GM13976 (cell line): ENCODE data around the gene SUGCT.

Source experiments
- DNase-seq: peaks from one replicate; pipeline ENCODE4 v3.0.0; 2012; ENCODE audit warnings: low spot score
- in situ Hi-C: fragments of 300-500 bp; cut with MboI; formaldehyde crosslinking; loops from one replicate; pipeline ENCODE4 v1.12.0; 2022; ENCODE audit warnings: low sequenced_read_pairs, mixed read lengths, inconsistent platforms; ENCODE audit not compliant: unreplicated experiment
- TF ChIP-seq, protein P1 (sequence below): IDR thresholded peaks from 2 replicates; pipeline ENCODE4 v1.5.1; 2012; ENCODE audit warnings: borderline replicate concordance, mild to moderate bottlenecking; ENCODE audit not compliant: insufficient read depth; ENCODE audit errors: extremely low read depth, missing control alignments, control extremely low read depth

The SUGCT gene

DNA sequence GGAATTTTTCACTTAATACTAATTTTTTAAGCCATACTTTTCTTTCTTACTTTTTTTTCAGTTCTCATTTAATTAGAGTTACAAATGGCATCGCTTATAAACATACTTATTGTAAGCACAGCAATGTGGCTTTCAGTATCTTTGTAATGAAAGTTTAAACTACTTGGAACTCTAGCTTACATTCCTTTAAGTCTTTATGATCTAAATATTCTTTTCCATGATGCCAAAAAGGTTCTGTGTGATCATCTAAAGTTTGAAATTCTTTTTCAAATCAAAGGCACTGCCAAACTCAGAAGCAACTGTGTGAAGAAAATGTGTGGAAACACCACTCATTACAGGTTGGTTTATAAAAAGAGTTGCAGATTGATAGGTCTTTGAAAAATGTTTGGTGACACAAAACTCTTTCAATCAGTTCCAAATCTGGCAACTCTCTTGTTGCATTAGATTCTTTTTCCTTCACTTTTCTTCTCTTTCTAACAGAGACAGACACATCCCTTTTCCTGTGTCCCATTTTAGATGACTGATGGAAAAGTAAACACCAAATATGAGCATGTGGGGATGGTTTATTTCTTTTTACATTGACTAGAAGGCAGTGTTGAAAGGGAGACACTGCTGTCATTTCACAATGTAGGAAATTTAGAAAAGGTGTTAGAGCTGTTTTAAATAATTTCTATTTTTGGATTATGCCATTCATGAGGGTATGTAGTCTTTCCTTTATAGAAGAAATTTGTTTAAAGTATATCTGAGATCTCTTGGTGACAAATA, 392.3 kb downstream of the SUGCT start:
- DNase-seq = no peak
- in situ Hi-C loops = no loop called here
- TF ChIP-seq, protein P1, sequence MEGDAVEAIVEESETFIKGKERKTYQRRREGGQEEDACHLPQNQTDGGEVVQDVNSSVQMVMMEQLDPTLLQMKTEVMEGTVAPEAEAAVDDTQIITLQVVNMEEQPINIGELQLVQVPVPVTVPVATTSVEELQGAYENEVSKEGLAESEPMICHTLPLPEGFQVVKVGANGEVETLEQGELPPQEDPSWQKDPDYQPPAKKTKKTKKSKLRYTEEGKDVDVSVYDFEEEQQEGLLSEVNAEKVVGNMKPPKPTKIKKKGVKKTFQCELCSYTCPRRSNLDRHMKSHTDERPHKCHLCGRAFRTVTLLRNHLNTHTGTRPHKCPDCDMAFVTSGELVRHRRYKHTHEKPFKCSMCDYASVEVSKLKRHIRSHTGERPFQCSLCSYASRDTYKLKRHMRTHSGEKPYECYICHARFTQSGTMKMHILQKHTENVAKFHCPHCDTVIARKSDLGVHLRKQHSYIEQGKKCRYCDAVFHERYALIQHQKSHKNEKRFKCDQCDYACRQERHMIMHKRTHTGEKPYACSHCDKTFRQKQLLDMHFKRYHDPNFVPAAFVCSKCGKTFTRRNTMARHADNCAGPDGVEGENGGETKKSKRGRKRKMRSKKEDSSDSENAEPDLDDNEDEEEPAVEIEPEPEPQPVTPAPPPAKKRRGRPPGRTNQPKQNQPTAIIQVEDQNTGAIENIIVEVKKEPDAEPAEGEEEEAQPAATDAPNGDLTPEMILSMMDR = no peak

- DNase-seq = no peak
- TF ChIP-seq, protein P1 = no peak
- in situ Hi-C loops = no loop called here
Measured at GRCh38 chr7:40527723-40528122, 392.9 kb downstream of the SUGCT start.

- TF ChIP-seq, protein P1 = no peak
- DNase-seq = no peak
- in situ Hi-C loops = no loop called here
Measured at GRCh38 chr7:40530292-40530691, 395.5 kb downstream of the SUGCT start.

- no peak for DNase-seq
- TF ChIP-seq, protein P1 = no peak
- in situ Hi-C loops = no loop called here
Measured at GRCh38 chr7:40531956-40532355, 397.2 kb downstream of the SUGCT start.

GRCh38 chr7:40535678-40536077, 400.9 kb downstream of the SUGCT start:
- in situ Hi-C loops = no loop called here
- TF ChIP-seq, protein P1 = no peak
- DNase-seq = no peak

GRCh38 chr7:40536421-40536820, 401.6 kb downstream of the SUGCT start:
- TF ChIP-seq, protein P1 = no peak
- no peak for DNase-seq
- in situ Hi-C loops = no loop called here
